Neural cell (in vitro differentiated cells): Measurements from ENCODE around the gene GGCT. TPM values are rescaled to one million over a fixed set of nuclear protein-coding genes. Genes with fewer than 3 reads are reported as not detected.

Source experiments
- H2AFZ ChIP-seq: fragments of 200-600, 300-800 bp; sonication (generic), shearing (Covaris generic); 2 replicates; pipeline ENCODE4 v1.6.0; 2014; ENCODE audit warnings: low read depth, mild to moderate bottlenecking, antibody characterized with exemption, low read length, moderate library complexity
- H3F3A ChIP-seq: fragments of 200-600 bp; shearing (Covaris generic); 2 replicates; pipeline ENCODE4 v1.6.1; 2016; ENCODE audit warnings: mild to moderate bottlenecking, moderate library complexity, mixed read lengths, antibody characterized with exemption, low read length; ENCODE audit not compliant: insufficient read depth, poor library complexity, severe bottlenecking
- H3K27ac ChIP-seq: fragments of 200-600, 300-800 bp; sonication (generic), shearing (Covaris generic); 2 replicates; pipeline ENCODE4 v1.5.1; 2014; ENCODE audit warnings: mild to moderate bottlenecking, low read length, moderate library complexity
- H3K27me3 ChIP-seq: fragments of 300-800, 200-600 bp; sonication (generic), shearing (Covaris generic); 2 replicates; pipeline ENCODE4 v1.6.0; 2014; ENCODE audit warnings: mild to moderate bottlenecking, low read depth, low read length, moderate library complexity; ENCODE audit not compliant: insufficient read depth
- H3K36me3 ChIP-seq: fragments of 300-800, 200-600 bp; sonication (generic), shearing (Covaris generic); 2 replicates; pipeline ENCODE4 v1.5.1; 2014; ENCODE audit warnings: mild to moderate bottlenecking, antibody characterized with exemption, low read length, moderate library complexity; ENCODE audit not compliant: insufficient read depth
- H3K4me2 ChIP-seq: fragments of 300-800, 200-600 bp; sonication (generic), shearing (Covaris generic); 2 replicates; pipeline ENCODE4 v1.6.0; 2014; ENCODE audit warnings: mild to moderate bottlenecking, low read length
- H3K4me3 ChIP-seq: fragments of 300-800, 200-600 bp; sonication (generic), shearing (Covaris generic); 2 replicates; pipeline ENCODE4 v1.5.1; 2014; ENCODE audit warnings: mild to moderate bottlenecking, low read length, moderate library complexity
- H3K79me2 ChIP-seq: fragments of 200-600 bp; shearing (Covaris generic); replicated peaks from 2 replicates; pipeline ENCODE4 v1.6.0; 2014; ENCODE audit warnings: mild to moderate bottlenecking, low read length, moderate library complexity; ENCODE audit not compliant: insufficient read depth
- H3K9ac ChIP-seq: fragments of 300-800, 200-600 bp; sonication (generic), shearing (Covaris generic); 2 replicates; pipeline ENCODE4 v1.6.1; 2016; ENCODE audit warnings: mild to moderate bottlenecking, low read length, mixed read lengths
- H3K9me2 ChIP-seq: fragments of 200-600 bp; shearing (Covaris generic); 2 replicates; pipeline ENCODE4 v1.6.1; 2016; ENCODE audit warnings: mild to moderate bottlenecking, low read length, mixed read lengths; ENCODE audit not compliant: insufficient read depth
- H3K9me3 ChIP-seq: fragments of 200-600, 300-800 bp; sonication (generic), shearing (Covaris generic); 2 replicates; pipeline ENCODE4 v1.6.1; 2016; ENCODE audit warnings: mild to moderate bottlenecking, mixed run types, low read length, moderate library complexity, mixed read lengths
- H4K20me1 ChIP-seq: fragments of 200-600 bp; shearing (Covaris generic); 2 replicates; pipeline ENCODE4 v1.6.1; 2016; ENCODE audit warnings: mild to moderate bottlenecking, mixed run types; ENCODE audit not compliant: insufficient read depth
- CTCF ChIP-seq: fragments of 450-650 bp; IDR thresholded peaks from 2 replicates; pipeline ENCODE4 v1.5.1; 2014; ENCODE audit warnings: antibody characterized with exemption, mild to moderate bottlenecking, moderate library complexity; ENCODE audit not compliant: poor library complexity, severe bottlenecking
- EP300 ChIP-seq: fragments of 450-650 bp; conservative IDR thresholded peaks from 2 replicates; pipeline ENCODE4 v1.6.1; 2014; ENCODE audit warnings: antibody characterized with exemption, mild to moderate bottlenecking, moderate library complexity; ENCODE audit not compliant: poor library complexity, severe bottlenecking
- EZH2 ChIP-seq: fragments of 200-600, 300-800 bp; shearing (Covaris generic), sonication (generic); IDR thresholded peaks from 2 replicates; pipeline ENCODE4 v1.6.1; 2014; ENCODE audit warnings: antibody characterized with exemption, low read length, borderline replicate concordance, mild to moderate bottlenecking; ENCODE audit not compliant: insufficient read depth, poor library complexity, severe bottlenecking
- MXI1 ChIP-seq: fragments of 450-650 bp; conservative IDR thresholded peaks from 2 replicates; pipeline ENCODE4 v1.6.1; 2014; ENCODE audit warnings: antibody characterized with exemption, mild to moderate bottlenecking; ENCODE audit not compliant: poor library complexity, severe bottlenecking
- POLR2AphosphoS5 ChIP-seq: IDR thresholded peaks from 2 replicates; pipeline ENCODE4 v1.6.1; 2012
- RAD21 ChIP-seq: fragments of 450-650 bp; conservative IDR thresholded peaks from 2 replicates; pipeline ENCODE4 v1.6.1; 2014; ENCODE audit warnings: antibody characterized with exemption, mild to moderate bottlenecking, moderate library complexity
- SMC3 ChIP-seq: fragments of 450-650 bp; conservative IDR thresholded peaks from 2 replicates; pipeline ENCODE4 v1.6.1; 2014; ENCODE audit warnings: antibody characterized with exemption, mild to moderate bottlenecking, moderate library complexity; ENCODE audit not compliant: poor library complexity
- TAF1 ChIP-seq: IDR thresholded peaks from 2 replicates; pipeline ENCODE4 v1.6.1; 2012; ENCODE audit warnings: low read depth
- polyA plus RNA-seq: library from polyadenylated mRNA; depleted of rRNA; stranded (reverse); fragments of >200 nt; gene quantifications from 2 replicates; pipeline ENCODE4 v1.2.3, GENCODE V29; 2014
- TF ChIP-seq, protein P1 (sequence below): IDR thresholded peaks from 2 replicates; pipeline ENCODE4 v1.6.1; 2012; ENCODE audit warnings: borderline replicate concordance

The GGCT gene
- polyA plus RNA-seq, 1 donor from 2014 or later = 39.8 TPM

GRCh38 chr7:30501264-30501663 lies 3.4 kb downstream of the GGCT start:
- H3K4me3 ChIP-seq = no peak overlapping the region
- H4K20me1 ChIP-seq = no peaks in the 10 kb centered on the region
- H3K9me2 ChIP-seq = no peaks in the 10 kb centered on the region
- no peak overlapping the region for H3K9ac ChIP-seq
- no peaks in the 10 kb centered on the region for H3F3A ChIP-seq
- TF ChIP-seq MXI1 = no peak
- TF ChIP-seq, protein P1, sequence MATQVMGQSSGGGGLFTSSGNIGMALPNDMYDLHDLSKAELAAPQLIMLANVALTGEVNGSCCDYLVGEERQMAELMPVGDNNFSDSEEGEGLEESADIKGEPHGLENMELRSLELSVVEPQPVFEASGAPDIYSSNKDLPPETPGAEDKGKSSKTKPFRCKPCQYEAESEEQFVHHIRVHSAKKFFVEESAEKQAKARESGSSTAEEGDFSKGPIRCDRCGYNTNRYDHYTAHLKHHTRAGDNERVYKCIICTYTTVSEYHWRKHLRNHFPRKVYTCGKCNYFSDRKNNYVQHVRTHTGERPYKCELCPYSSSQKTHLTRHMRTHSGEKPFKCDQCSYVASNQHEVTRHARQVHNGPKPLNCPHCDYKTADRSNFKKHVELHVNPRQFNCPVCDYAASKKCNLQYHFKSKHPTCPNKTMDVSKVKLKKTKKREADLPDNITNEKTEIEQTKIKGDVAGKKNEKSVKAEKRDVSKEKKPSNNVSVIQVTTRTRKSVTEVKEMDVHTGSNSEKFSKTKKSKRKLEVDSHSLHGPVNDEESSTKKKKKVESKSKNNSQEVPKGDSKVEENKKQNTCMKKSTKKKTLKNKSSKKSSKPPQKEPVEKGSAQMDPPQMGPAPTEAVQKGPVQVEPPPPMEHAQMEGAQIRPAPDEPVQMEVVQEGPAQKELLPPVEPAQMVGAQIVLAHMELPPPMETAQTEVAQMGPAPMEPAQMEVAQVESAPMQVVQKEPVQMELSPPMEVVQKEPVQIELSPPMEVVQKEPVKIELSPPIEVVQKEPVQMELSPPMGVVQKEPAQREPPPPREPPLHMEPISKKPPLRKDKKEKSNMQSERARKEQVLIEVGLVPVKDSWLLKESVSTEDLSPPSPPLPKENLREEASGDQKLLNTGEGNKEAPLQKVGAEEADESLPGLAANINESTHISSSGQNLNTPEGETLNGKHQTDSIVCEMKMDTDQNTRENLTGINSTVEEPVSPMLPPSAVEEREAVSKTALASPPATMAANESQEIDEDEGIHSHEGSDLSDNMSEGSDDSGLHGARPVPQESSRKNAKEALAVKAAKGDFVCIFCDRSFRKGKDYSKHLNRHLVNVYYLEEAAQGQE = no peak
- no peak for TF ChIP-seq CTCF
- no peak for TF ChIP-seq POLR2AphosphoS5
- no peak for TF ChIP-seq EZH2
- TF ChIP-seq SMC3 = no peak
- no peak for TF ChIP-seq RAD21
- TF ChIP-seq TAF1 = no peak
- TF ChIP-seq EP300 = no peak
- no peak overlapping the region for H3K4me2 ChIP-seq
- H3K27me3 ChIP-seq = no peaks in the 10 kb centered on the region
- H3K9me3 ChIP-seq = no peaks in the 10 kb centered on the region
- H2AFZ ChIP-seq = no peak overlapping the region
- no peak overlapping the region for H3K27ac ChIP-seq
- H3K79me2 ChIP-seq = no peaks in the 10 kb centered on the region
- no peaks in the 10 kb centered on the region for H3K36me3 ChIP-seq

- Histone ChIP-seq H3K27ac (no peak overlapping the region), H3F3A (no peaks in the 10 kb centered on the region), H3K4me3 (no peak overlapping the region), H3K9me2 (no peaks in the 10 kb centered on the region), H2AFZ (no peak overlapping the region), H3K9ac (no peak overlapping the region), H3K79me2 (no peaks in the 10 kb centered on the region), H4K20me1 (no peaks in the 10 kb centered on the region), H3K36me3 (no peaks in the 10 kb centered on the region), H3K9me3 (no peaks in the 10 kb centered on the region), H3K27me3 (no peaks in the 10 kb centered on the region), H3K4me2 (no peak overlapping the region)
- no peak for TF ChIP-seq EP300
- TF ChIP-seq RAD21 = no peak
- TF ChIP-seq, protein P1 = no peak
- no peak for TF ChIP-seq CTCF
- no peak for TF ChIP-seq MXI1
- no peak for TF ChIP-seq TAF1
- no peak for TF ChIP-seq SMC3
- TF ChIP-seq POLR2AphosphoS5 = no peak
- no peak for TF ChIP-seq EZH2
These were observed 11.4 kb downstream of the GGCT start for GRCh38 chr7:30493228-30493627.
